IgD-negative memory B cell (primary cell): Measurements from ENCODE around the gene MPPED1. TPM values are rescaled to one million over a fixed set of nuclear protein-coding genes. Genes with fewer than 3 reads are reported as not detected.

Experiments used
- H3K27ac Mint-ChIP-seq, 3 donors: one replicate each; pipeline ENCODE4 v1.8.0; 2020 to 2022; ENCODE audit warnings: mild to moderate bottlenecking in 3 of 3, mixed read lengths in 3 of 3, moderate library complexity in 1 of 3
- H3K27me3 Mint-ChIP-seq: one replicate; pipeline ENCODE4 v1.8.0; 2021; ENCODE audit warnings: mixed read lengths
- H3K36me3 Mint-ChIP-seq: one replicate; pipeline ENCODE4 v1.8.0; 2020; ENCODE audit warnings: mild to moderate bottlenecking, mixed read lengths
- H3K4me1 Mint-ChIP-seq, 3 donors: one replicate each; pipeline ENCODE4 v1.8.0; 2020 to 2022; ENCODE audit warnings: mixed read lengths in 3 of 3, mild to moderate bottlenecking in 1 of 3
- H3K4me3 Mint-ChIP-seq, 4 donors: one replicate each; pipeline ENCODE4 v1.8.0; 2020 to 2022; ENCODE audit warnings: mild to moderate bottlenecking in 4 of 4, mixed read lengths in 4 of 4, moderate library complexity in 3 of 4
- H3K9me3 Mint-ChIP-seq, 3 donors: one replicate each; pipeline ENCODE4 v1.8.0; 2020 to 2021; ENCODE audit warnings: mixed read lengths in 3 of 3, mild to moderate bottlenecking in 1 of 3
- polyA plus RNA-seq: library from polyadenylated mRNA; unstranded; fragments of 300-500 nt; fragmentation: Illumina TruSeq; gene quantifications from one replicate; pipeline ENCODE4 v1.2.3, GENCODE V29; 2021

Gene MPPED1
- polyA plus RNA-seq, 1 donor from 2014 or later, result not detected

DNA sequence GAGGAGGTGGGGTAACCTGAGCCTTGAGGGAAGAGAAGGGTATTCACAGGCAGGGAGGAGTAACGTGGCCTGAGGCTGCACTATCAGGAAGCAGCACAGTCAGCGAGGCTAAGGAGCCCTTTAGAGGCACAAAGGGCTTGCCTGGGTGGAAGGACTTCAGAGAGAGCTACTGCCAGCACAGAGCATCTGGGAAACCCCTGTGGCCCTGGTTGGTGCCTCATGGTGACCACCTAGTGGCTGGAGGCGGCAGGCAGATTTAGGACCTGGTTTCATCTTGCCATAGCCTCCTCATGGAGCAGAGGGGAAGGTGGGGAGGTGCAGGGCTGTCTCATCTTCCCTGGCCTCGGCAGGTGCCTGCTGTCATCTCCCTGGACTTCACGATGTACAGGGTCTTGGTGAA lies 64.5 kb downstream of the MPPED1 start:
- Mint-ChIP-seq H3K27ac (no peak overlapping the region), H3K27me3 (peaks cover 14% of the 10 kb centered on the region), H3K36me3 (no peaks in the 10 kb centered on the region), H3K9me3 (no peaks in the 10 kb centered on the region), H3K4me1 (peaks cover 9 to 11% (median 11%) of the 10 kb centered on the region in 3 donors), H3K4me3 (no peak overlapping the region)

GRCh38 chr22:43476751-43477725 lies 65.2 kb downstream of the MPPED1 start:
- Mint-ChIP-seq H3K27ac (no peak overlapping the region), H3K4me3 (no peak overlapping the region), H3K9me3 (no peaks in the 10 kb centered on the region), H3K27me3 (peaks cover 11% of the 10 kb centered on the region), H3K4me1 (peaks cover 9 to 15% (median 12%) of the 10 kb centered on the region in 3 donors), H3K36me3 (no peaks in the 10 kb centered on the region)

DNA sequence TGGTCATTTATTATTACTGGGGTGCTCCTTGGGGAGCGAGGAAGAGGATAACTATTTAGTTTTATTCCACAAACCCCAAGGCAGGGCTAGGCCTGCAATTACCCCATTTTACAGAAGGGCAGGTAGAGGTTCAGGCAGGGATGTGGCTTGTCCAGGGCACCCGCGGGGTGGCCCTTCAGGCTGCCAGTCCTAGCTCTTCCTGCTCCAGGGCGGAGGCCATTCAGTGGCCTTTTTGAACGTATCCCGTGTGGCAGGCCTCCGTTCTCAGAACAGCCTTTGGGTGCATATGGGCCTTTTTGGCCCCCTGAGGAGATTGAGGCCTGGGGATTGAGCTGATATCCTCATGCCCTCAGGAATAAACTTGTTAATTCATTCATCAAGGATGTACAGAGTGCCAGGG lies 66.2 kb downstream of the MPPED1 start:
- H3K4me3 Mint-ChIP-seq, result no peak overlapping the region
- no peaks in the 10 kb centered on the region for H3K36me3 Mint-ChIP-seq
- H3K9me3 Mint-ChIP-seq, result no peaks in the 10 kb centered on the region
- H3K27ac Mint-ChIP-seq, result no peak overlapping the region
- peaks cover 9 to 15% (median 12%) of the 10 kb centered on the region in 3 donors for H3K4me1 Mint-ChIP-seq
- peaks cover 9% of the 10 kb centered on the region for H3K27me3 Mint-ChIP-seq

DNA sequence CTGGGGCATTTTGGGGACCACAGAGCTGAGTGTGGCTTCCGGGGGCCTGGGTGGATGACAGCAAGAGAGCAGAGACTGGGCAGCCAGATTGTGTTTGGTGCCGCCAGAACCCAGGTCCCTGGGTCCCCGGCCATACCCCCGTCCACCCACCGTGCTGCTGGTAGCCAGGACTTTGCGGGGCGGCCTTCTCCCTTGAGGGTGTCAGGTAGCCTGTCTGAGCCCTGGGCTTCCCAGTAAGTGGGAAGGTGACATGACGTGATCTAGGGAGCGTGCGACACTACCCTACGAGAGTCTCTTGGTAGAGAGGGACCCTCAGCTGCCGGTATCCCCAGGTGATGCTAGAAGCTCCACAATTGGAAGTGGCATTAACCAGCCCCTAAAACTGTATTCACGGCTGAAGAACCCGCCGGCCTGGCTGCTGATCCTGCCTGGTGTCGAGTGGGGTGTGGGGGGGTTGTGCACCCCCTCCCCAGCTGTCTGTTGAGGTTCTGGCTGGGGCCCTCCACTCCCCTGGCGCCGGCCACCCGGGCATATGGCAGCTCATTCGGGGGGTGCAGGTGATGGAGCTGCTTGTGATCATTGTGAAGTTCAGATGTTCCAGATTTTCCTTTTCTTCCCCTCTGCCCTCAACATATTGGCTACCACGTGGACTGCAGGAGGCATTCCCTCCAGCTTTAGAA lies 66.9 kb downstream of the MPPED1 start:
- Mint-ChIP-seq H3K9me3 (no peaks in the 10 kb centered on the region), H3K36me3 (no peaks in the 10 kb centered on the region), H3K4me3 (no peak overlapping the region), H3K27me3 (peaks cover 6% of the 10 kb centered on the region), H3K27ac (no peak overlapping the region), H3K4me1 (peaks cover 9 to 15% (median 12%) of the 10 kb centered on the region in 3 donors)

DNA sequence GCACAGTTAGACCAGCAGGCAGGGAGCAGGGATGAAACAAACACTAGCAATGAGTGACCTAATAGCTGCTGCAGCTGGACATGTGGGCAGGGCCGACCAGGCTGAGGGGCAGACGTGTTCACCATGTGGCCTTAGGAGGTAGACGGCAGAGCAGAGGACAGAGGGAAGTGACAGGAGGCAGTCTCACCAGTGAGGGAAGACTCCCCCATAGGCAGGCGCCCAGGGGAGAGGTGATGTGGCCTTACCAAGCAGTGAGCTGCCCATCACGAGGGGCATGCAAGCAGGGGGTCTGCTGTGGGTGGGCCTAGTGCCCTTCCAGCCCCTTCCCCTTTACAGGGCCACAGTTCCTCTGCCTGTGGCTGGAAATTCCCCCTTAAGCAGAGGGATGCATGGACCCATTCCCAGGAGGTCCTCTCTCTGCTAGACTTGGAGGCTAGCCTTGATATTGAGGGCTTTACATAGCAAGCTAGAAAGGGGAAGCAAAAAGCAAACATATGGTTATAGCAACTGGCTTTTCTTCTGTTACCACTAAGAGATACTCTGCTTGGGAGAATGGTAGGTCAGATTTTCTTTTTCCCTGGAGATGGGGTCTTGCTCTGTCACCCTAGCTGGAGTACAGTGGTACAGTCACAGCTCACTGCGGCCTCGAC lies 67.6 kb downstream of the MPPED1 start:
- Mint-ChIP-seq H3K27me3 (peaks cover 2% of the 10 kb centered on the region), H3K4me1 (peaks cover 9 to 15% (median 12%) of the 10 kb centered on the region in 3 donors), H3K4me3 (peak overlapping the region in 1 of 4 donors; percentile 70), H3K36me3 (no peaks in the 10 kb centered on the region), H3K27ac (peak overlapping the region in 1 of 3 donors; percentile 81), H3K9me3 (no peaks in the 10 kb centered on the region)

GRCh38 chr22:43479962-43480361 lies 68.1 kb downstream of the MPPED1 start:
- Mint-ChIP-seq H3K4me3 (peak overlapping the region in 1 of 4 donors; percentile 70), H3K27me3 (peaks cover 2% of the 10 kb centered on the region), H3K4me1 (peaks cover 9 to 15% (median 12%) of the 10 kb centered on the region in 3 donors), H3K36me3 (no peaks in the 10 kb centered on the region), H3K9me3 (no peaks in the 10 kb centered on the region), H3K27ac (peak overlapping the region in 1 of 3 donors; percentile 81)

DNA sequence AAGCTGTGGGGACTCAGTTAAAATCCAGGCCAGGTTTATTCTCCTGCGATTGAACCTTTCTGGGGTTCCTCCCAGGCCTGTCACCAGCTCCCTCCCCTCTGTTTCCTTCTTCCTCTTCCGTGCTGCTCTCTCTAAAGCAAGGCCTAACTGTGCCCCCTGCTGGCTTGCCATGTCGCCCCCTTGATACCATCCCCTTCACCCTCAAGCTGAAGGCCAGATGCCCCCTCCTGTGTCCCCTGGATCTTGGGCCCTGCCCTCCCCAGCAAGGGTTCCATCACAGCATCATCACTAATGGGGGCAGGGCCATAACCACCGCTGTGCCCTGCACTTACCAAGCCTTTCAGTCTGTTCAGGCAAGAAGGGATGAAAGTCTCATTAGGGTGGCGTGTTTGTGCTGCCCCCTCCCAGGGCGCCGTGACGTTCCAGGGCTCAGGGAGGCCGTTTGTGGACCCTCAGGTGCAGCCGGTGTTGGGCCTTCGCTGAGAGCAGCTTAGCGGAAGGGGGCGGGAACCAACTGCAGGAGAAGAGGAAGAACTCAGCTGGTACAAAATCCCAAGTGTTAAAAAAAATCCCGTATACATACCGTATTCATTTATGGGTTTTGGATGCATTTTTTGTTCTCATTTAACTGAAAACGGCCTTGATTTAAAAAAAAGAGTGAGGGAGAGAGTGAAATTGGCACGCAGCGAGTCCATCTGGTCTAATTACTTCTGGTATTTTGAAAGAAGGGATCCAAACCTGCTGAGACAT lies 69.9 kb downstream of the MPPED1 start:
- no peak overlapping the region for H3K27ac Mint-ChIP-seq
- H3K36me3 Mint-ChIP-seq, result no peaks in the 10 kb centered on the region
- H3K9me3 Mint-ChIP-seq, result no peaks in the 10 kb centered on the region
- peak overlapping the region; percentile 10 to 87 (median 80) for H3K4me3 Mint-ChIP-seq
- peaks cover 2% of the 10 kb centered on the region for H3K27me3 Mint-ChIP-seq
- H3K4me1 Mint-ChIP-seq, result peaks cover 9 to 15% (median 12%) of the 10 kb centered on the region in 3 donors

- Mint-ChIP-seq H3K4me1 (peaks cover 9 to 15% (median 12%) of the 10 kb centered on the region in 3 donors), H3K27me3 (peaks cover 2% of the 10 kb centered on the region), H3K9me3 (no peaks in the 10 kb centered on the region), H3K4me3 (no peak overlapping the region), H3K27ac (no peak overlapping the region), H3K36me3 (no peaks in the 10 kb centered on the region)
These were observed 70.5 kb downstream of the MPPED1 start for GRCh38 chr22:43482318-43482625.

GRCh38 chr22:43483266-43483665 lies 71.5 kb downstream of the MPPED1 start:
- peaks cover 9 to 15% (median 12%) of the 10 kb centered on the region in 3 donors for H3K4me1 Mint-ChIP-seq
- H3K27me3 Mint-ChIP-seq, result no peaks in the 10 kb centered on the region
- no peaks in the 10 kb centered on the region for H3K9me3 Mint-ChIP-seq
- H3K36me3 Mint-ChIP-seq, result no peaks in the 10 kb centered on the region
- no peak overlapping the region for H3K4me3 Mint-ChIP-seq
- H3K27ac Mint-ChIP-seq, result no peak overlapping the region

- Mint-ChIP-seq H3K27ac (no peak overlapping the region), H3K4me3 (no peak overlapping the region), H3K4me1 (peaks cover 9 to 15% (median 12%) of the 10 kb centered on the region in 3 donors), H3K27me3 (no peaks in the 10 kb centered on the region), H3K36me3 (no peaks in the 10 kb centered on the region), H3K9me3 (no peaks in the 10 kb centered on the region)
These were observed 71.9 kb downstream of the MPPED1 start for GRCh38 chr22:43483669-43484068.

DNA sequence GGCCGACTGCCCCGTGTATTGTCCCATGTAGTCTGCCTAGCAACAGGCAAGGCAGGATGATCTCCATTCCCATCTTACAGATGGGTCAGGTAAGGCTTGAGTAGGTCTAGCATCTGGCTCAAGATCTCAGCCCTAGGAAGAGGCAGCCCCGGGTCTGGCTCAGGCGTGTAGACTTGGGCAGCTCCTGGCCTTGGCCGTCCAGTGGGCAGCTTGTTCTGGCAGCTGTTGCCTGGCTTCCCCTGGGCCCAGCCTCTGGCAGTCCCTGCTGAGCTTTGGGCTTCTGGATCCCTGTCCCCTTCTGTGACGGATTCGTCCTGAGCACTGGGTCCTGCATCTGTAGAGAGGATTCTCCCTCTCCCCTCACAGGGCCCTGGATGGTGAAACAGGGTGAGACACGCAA lies 72.4 kb downstream of the MPPED1 start:
- H3K27me3 Mint-ChIP-seq, result no peaks in the 10 kb centered on the region
- H3K36me3 Mint-ChIP-seq, result no peaks in the 10 kb centered on the region
- peaks cover 9 to 15% (median 12%) of the 10 kb centered on the region in 3 donors for H3K4me1 Mint-ChIP-seq
- no peak overlapping the region for H3K4me3 Mint-ChIP-seq
- H3K9me3 Mint-ChIP-seq, result no peaks in the 10 kb centered on the region
- H3K27ac Mint-ChIP-seq, result no peak overlapping the region

DNA sequence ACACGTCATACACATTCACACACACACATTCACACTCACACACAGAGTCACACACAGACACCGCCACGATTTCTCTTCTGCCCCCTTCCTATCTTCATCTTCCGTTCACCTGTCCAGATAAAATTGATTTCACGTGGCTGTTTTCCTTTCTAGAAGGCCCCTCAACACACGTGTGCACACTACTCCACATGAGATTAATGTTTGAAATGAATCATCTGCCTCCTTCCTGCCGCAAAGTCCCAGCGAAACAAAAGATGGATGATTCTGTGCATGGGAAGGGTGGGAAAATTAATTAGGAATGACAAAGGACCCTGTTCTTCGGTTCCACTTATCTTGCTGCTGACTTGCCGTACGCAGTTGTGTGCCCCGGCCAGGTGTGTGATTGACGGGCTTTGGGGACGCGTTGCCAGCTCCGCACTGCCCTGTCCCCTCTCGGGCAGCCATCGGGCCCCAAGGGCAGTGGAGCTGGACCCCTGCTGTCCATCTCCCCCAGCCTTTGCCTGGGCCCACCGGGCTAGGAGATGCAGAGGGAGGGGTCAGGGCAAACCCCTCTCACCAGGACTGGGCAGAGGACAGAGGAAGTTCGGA lies 73.8 kb downstream of the MPPED1 start:
- H3K9me3 Mint-ChIP-seq, result no peaks in the 10 kb centered on the region
- H3K36me3 Mint-ChIP-seq, result no peaks in the 10 kb centered on the region
- no peaks in the 10 kb centered on the region for H3K27me3 Mint-ChIP-seq
- H3K4me3 Mint-ChIP-seq, result no peak overlapping the region
- peaks cover 3 to 7% (median 6%) of the 10 kb centered on the region in 3 donors for H3K4me1 Mint-ChIP-seq
- H3K27ac Mint-ChIP-seq, result no peak overlapping the region

DNA sequence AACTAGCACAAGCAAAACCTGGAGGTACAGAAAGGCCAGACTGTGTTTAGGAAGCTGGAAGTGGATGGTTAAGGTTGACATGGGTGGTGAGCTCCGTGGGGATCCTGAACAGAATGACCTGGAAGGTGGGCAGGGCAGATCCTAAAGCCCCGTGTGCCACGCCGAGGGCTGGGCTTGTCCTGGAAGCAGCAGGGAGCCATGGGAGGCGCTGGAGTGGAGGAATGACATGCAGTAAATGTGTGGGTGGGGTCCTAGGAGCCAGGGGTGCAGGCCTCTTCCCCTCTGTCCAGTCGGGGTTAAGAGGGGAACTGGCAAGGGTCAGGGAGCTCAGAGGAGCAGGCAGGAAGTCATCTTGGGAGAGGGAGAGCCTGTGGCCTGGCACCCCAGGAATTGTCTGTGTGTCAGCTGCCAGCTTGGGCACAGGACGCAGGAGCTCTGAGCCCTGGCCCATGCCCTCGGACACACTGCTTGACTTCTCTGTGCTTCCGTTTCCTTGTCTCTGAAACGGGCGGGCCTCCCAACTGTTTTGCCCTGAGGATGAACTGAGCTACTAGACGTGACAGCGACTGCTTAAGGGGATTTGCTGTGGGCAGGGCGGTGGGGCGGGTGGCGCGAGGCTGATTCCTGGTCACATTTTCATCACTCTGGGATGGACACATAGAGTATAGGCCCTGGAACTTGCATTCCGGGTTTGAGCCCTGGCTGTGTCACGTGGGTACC lies 75.7 kb downstream of the MPPED1 start:
- no peaks in the 10 kb centered on the region for H3K36me3 Mint-ChIP-seq
- no peaks in the 10 kb centered on the region for H3K9me3 Mint-ChIP-seq
- H3K4me3 Mint-ChIP-seq, result no peak overlapping the region
- no peaks in the 10 kb centered on the region for H3K4me1 Mint-ChIP-seq
- peak overlapping the region in 1 of 3 donors; percentile 36 for H3K27ac Mint-ChIP-seq
- no peaks in the 10 kb centered on the region for H3K27me3 Mint-ChIP-seq
